Fibroblast of lung (primary cell): Measurements from ENCODE around the gene CENPF. TPM values are rescaled to one million over a fixed set of nuclear protein-coding genes. Genes with fewer than 3 reads are reported as not detected.
A peak's percentile ranks its signal among the peaks of the same experiment; 100 is the strongest.
"Not testable (repeated sequence)": the region's sequence is repeated elsewhere in the genome, so short reads cannot be mapped to it uniquely, and the experiment has no call there.

Experiments
- DNase-seq, 2 donors: peaks; one replicate each; pipeline versions ENCODE4 v3.0.0 to v3.0.0-alpha.2; 2010; ENCODE audit warnings: low read depth in 2 of 2
- H2AFZ ChIP-seq: 2 replicates; pipeline ENCODE4 v1.5.1; 2012; ENCODE audit warnings: low read length, control low read depth, inconsistent platforms
- H3K27ac ChIP-seq: 2 replicates; pipeline ENCODE4 v1.5.1; 2011; ENCODE audit warnings: low read length, control low read depth; ENCODE audit not compliant: insufficient read depth
- H3K27me3 ChIP-seq: 2 replicates; pipeline ENCODE4 v1.5.1; 2011; ENCODE audit warnings: mild to moderate bottlenecking, low read length; ENCODE audit not compliant: control insufficient read depth, insufficient read depth
- H3K36me3 ChIP-seq: 2 replicates; pipeline ENCODE4 v1.5.1; 2011; ENCODE audit warnings: low read length; ENCODE audit not compliant: control insufficient read depth, insufficient read depth
- H3K4me1 ChIP-seq: 2 replicates; pipeline ENCODE4 v1.5.1; 2011; ENCODE audit warnings: low read length; ENCODE audit not compliant: control insufficient read depth, insufficient read depth; ENCODE audit errors: extremely low read depth
- H3K4me2 ChIP-seq: 2 replicates; pipeline ENCODE4 v1.5.1; 2011; ENCODE audit warnings: low read length, control low read depth; ENCODE audit not compliant: insufficient read depth; ENCODE audit errors: extremely low read depth
- H3K4me3 ChIP-seq, 4 experiments: fragments of 200-600 bp in 1 of 4; sonication (generic) in 1 of 4; replicated peaks in 1 of 4; 2 replicates each; pipeline ENCODE4 v1.5.1; 2011 to 2016; ENCODE audit warnings: low read length in 4 of 4, low read depth in 3 of 4, mild to moderate bottlenecking in 3 of 4, control low read depth in 2 of 4, inconsistent platforms in 1 of 4, mixed read lengths in 1 of 4; ENCODE audit not compliant: insufficient read depth in 1 of 4; ENCODE audit errors: control extremely low read depth in 1 of 4
- H3K79me2 ChIP-seq: 2 replicates; pipeline ENCODE4 v1.5.1; 2012; ENCODE audit warnings: mild to moderate bottlenecking, low read length, inconsistent platforms; ENCODE audit not compliant: control insufficient read depth, insufficient read depth
- H3K9ac ChIP-seq: 2 replicates; pipeline ENCODE4 v1.5.1; 2011; ENCODE audit warnings: mild to moderate bottlenecking, low read length, control low read depth; ENCODE audit not compliant: insufficient read depth
- H3K9me3 ChIP-seq: 2 replicates; pipeline ENCODE4 v1.5.1; 2012; ENCODE audit warnings: low read depth, low read length; ENCODE audit not compliant: control insufficient read depth, insufficient read depth
- H4K20me1 ChIP-seq: 2 replicates; pipeline ENCODE4 v1.5.1; 2011; ENCODE audit warnings: low read length; ENCODE audit not compliant: control insufficient read depth, insufficient read depth; ENCODE audit errors: extremely low read depth
- EZH2 ChIP-seq: IDR thresholded peaks from 2 replicates; pipeline ENCODE4 v1.5.1; 2012; ENCODE audit warnings: low read length, control low read depth, mild to moderate bottlenecking; ENCODE audit errors: missing control alignments
- polyA plus RNA-seq, 2 donors: library from polyadenylated mRNA; depleted of rRNA in 1 of 2; stranded (reverse) in 1 of 2; unstranded in 1 of 2; fragments of >200 nt; gene quantifications; 2 replicates each; pipeline ENCODE4 v1.2.1, GENCODE V29; 2011 to 2012; ENCODE audit warnings: missing spikeins in 1 of 2
- total RNA-seq: library from RNA; depleted of rRNA; stranded (reverse); fragments of >200 nt; gene quantifications from 2 replicates; pipeline ENCODE4 v1.2.1, GENCODE V29; 2014
- TF ChIP-seq, protein P1 (sequence below), 2 donors: IDR thresholded peaks in 1 of 2; conservative IDR thresholded peaks in 1 of 2; 1 replicate in 1 of 2; 2 replicates in 1 of 2; pipeline ENCODE4 v1.5.1; 2011 to 2012; ENCODE audit warnings: low read length in 2 of 2, control low read depth in 1 of 2, inconsistent platforms in 1 of 2, low read depth in 1 of 2, mild to moderate bottlenecking in 1 of 2

The CENPF gene
- total and polyA plus RNA-seq, 2 donors (not counting 1 experiment from before 2014, with no cell fraction given) = 12.0 to 13.2 TPM

DNA sequence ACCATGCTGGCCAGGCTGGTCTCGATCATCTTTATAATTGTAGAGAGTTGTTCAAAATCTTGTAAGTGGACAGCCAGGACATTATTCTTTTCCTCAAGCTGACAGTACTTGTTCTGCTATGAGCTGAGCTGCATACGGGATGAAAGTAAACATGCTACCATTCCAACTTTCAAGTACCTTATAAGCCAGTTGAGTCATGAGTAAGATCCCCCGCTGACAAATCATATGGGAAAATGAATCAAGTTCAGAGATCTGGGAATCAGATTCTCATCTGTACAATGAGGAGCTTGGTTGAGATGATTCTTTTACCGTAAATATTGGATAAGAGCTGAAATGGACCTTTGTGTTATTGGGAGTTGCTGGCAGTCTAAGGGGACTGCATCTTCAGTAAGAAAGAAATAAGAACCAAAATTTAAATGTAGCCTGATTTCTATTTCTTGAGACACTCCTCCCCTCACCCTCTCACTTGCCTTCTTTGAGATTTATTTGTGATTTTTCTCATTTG, 62.7 kb downstream of the CENPF start:
- DNase-seq = peak in 1 of 2 donors; percentile 74
- no peak overlapping the region for H3K4me2 ChIP-seq
- no peak overlapping the region for H3K9ac ChIP-seq
- no peaks in the 10 kb centered on the region for H4K20me1 ChIP-seq
- H3K4me1 ChIP-seq = no peaks in the 10 kb centered on the region
- peaks cover 2% of the 10 kb centered on the region for H3K79me2 ChIP-seq
- H3K4me3 ChIP-seq = no peak overlapping the region
- no peak for TF ChIP-seq EZH2
- TF ChIP-seq, protein P1, sequence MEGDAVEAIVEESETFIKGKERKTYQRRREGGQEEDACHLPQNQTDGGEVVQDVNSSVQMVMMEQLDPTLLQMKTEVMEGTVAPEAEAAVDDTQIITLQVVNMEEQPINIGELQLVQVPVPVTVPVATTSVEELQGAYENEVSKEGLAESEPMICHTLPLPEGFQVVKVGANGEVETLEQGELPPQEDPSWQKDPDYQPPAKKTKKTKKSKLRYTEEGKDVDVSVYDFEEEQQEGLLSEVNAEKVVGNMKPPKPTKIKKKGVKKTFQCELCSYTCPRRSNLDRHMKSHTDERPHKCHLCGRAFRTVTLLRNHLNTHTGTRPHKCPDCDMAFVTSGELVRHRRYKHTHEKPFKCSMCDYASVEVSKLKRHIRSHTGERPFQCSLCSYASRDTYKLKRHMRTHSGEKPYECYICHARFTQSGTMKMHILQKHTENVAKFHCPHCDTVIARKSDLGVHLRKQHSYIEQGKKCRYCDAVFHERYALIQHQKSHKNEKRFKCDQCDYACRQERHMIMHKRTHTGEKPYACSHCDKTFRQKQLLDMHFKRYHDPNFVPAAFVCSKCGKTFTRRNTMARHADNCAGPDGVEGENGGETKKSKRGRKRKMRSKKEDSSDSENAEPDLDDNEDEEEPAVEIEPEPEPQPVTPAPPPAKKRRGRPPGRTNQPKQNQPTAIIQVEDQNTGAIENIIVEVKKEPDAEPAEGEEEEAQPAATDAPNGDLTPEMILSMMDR (conservative IDR thresholded peaks at IDR 0.05 in 1 of 2, IDR thresholded peaks at IDR 0.05 in 1 of 2; ENCODE audit: low read depth in 1 of 2, low read length in 2 of 2) = no peak
- peaks cover 7% of the 10 kb centered on the region for H3K36me3 ChIP-seq
- H3K27ac ChIP-seq = no peak overlapping the region
- H2AFZ ChIP-seq = no peak overlapping the region
- no peaks in the 10 kb centered on the region for H3K27me3 ChIP-seq
- no peaks in the 10 kb centered on the region for H3K9me3 ChIP-seq

DNA sequence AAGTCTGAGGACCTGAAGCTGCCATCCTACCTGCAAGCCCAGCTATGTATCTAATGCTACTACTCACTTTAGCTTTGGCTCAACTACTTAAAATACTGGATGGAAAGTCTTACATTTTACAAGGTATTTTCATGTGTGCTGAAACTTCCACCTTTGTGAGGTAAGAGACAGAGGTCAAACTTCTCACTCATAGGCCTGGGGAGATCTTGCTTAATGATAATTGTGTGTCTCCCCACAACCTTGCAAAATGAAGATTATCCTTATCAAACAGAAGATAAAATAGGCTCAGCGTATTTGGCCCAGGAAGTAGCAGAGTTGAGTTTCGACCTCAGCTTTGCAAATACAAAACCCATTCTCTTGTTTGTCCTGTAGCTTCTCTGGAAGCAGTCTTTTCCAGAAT, 63.7 kb downstream of the CENPF start:
- no peak for TF ChIP-seq EZH2
- TF ChIP-seq, protein P1 (conservative IDR thresholded peaks at IDR 0.05 in 1 of 2, IDR thresholded peaks at IDR 0.05 in 1 of 2; ENCODE audit: low read depth in 1 of 2, low read length in 2 of 2) = no peak
- H3K27me3 ChIP-seq = no peaks in the 10 kb centered on the region

DNA sequence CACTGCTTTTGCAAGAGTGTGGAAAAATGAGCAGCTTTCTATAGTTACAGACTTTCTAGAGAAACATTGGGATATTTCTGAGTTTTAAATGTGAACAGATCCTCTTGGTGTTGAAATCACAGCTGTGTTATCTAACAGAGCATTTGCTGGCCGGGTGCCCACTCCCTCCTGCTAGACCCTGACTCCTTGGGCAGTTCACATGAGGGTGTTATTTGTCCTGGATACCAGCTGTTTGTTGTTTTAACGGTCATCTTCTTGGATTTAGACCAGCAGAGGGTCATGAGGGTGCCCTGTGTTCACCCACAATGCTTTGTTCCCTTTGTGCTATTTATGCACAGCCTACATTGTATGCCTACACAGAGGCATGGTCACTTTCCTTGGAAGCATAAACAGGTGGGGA, 67.1 kb downstream of the CENPF start:
- Histone ChIP-seq H3K79me2 (no peaks in the 10 kb centered on the region), H3K36me3 (peaks cover 6% of the 10 kb centered on the region), H3K27me3 (no peaks in the 10 kb centered on the region), H3K9ac (no peak overlapping the region), H3K4me2 (no peak overlapping the region), H3K4me3 (no peak overlapping the region), H4K20me1 (no peaks in the 10 kb centered on the region), H3K27ac (no peak overlapping the region), H2AFZ (no peak overlapping the region), H3K4me1 (no peaks in the 10 kb centered on the region), H3K9me3 (no peaks in the 10 kb centered on the region)
- no peak for TF ChIP-seq EZH2
- TF ChIP-seq, protein P1 (conservative IDR thresholded peaks at IDR 0.05 in 1 of 2, IDR thresholded peaks at IDR 0.05 in 1 of 2; ENCODE audit: low read depth in 1 of 2, low read length in 2 of 2) = no peak
- DNase-seq = peak; percentile 25 to 79

More for the DNA sequence above, 63.7 kb downstream of the CENPF start:
- Histone ChIP-seq H3K4me1 (no peaks in the 10 kb centered on the region), H4K20me1 (no peaks in the 10 kb centered on the region), H3K9ac (no peak overlapping the region), H3K4me2 (no peak overlapping the region), H2AFZ (no peak overlapping the region), H3K27ac (no peak overlapping the region), H3K79me2 (no peaks in the 10 kb centered on the region), H3K9me3 (no peaks in the 10 kb centered on the region), H3K36me3 (peaks cover 7% of the 10 kb centered on the region), H3K4me3 (no peak overlapping the region)
- no peak for DNase-seq

DNA sequence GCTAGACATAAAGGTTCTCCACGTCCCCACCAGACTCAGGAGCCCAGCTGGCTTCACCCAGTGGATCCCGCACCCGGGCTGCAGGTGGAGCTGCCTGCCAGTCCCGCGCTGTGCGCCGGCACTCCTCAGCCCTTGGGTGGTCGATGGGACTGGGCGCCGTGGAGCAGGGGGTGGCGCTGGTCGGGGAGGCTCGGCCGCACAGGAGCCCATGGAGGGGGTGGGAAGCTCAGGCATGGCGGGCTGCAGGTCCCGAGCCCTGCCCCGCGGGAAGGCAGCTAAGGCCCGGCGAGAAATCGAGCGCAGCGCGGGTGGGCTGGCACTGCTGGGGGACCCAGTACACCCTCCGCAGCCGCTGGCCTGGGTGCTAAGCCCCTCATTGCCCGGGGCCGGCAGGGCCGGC, 70.0 kb downstream of the CENPF start:
- H3K27ac ChIP-seq, H3K4me1 ChIP-seq, H3K9ac ChIP-seq, H4K20me1 ChIP-seq, H3K27me3 ChIP-seq, H3K79me2 ChIP-seq, DNase-seq, H3K9me3 ChIP-seq, H3K36me3 ChIP-seq, H2AFZ ChIP-seq, H3K4me2 ChIP-seq, H3K4me3 ChIP-seq: not testable (repeated sequence)
